Upper lobe of left lung (tissue), 6 donors: ENCODE data around the gene RBM34. TPM values are rescaled to one million over a fixed set of nuclear protein-coding genes. Genes with fewer than 3 reads are reported as not detected.

Experiments used
- ATAC-seq, 2 donors: fragments of 200-7000 bp; cut with Tn5 transposase; one replicate each; pipeline ENCODE4 v1.9.1; 2022; ENCODE audit warnings: mild to moderate bottlenecking in 2 of 2, moderate library complexity in 2 of 2; ENCODE audit not compliant: low FRiP score in 2 of 2
- DNase-seq, 2 donors: peaks; one replicate each; pipeline ENCODE4 v3.0.0-alpha.2; 2019 to 2020
- H3K27ac ChIP-seq, 4 donors: fragments of 200-600 bp; sonication (generic); one replicate each; pipeline ENCODE4 v1.5.1; 2016 to 2019
- H3K27me3 ChIP-seq, 4 donors: fragments of 200-600 bp; sonication (generic); one replicate each; pipeline ENCODE4 v1.5.1; 2017 to 2019
- H3K36me3 ChIP-seq, 4 donors: fragments of 200-600 bp; sonication (generic); one replicate each; pipeline ENCODE4 v1.5.1; 2016 to 2019
- H3K4me1 ChIP-seq, 4 donors: fragments of 200-600 bp; sonication (generic); one replicate each; pipeline ENCODE4 v1.5.1; 2018 to 2019
- H3K4me3 ChIP-seq, 4 donors: fragments of 200-600 bp; sonication (generic); one replicate each; pipeline ENCODE4 v1.5.1; 2017 to 2019; ENCODE audit warnings: mild to moderate bottlenecking in 2 of 4, moderate library complexity in 1 of 4
- H3K9me3 ChIP-seq, 4 donors: fragments of 200-600 bp; sonication (generic); one replicate each; pipeline ENCODE4 v1.5.1; 2018 to 2019
- EP300 ChIP-seq, 4 donors: sonication (generic); formaldehyde crosslinking; IDR thresholded peaks; one replicate each; pipeline ENCODE4 v1.5.1; 2017; ENCODE audit warnings: antibody characterized with exemption in 4 of 4, control low read depth in 2 of 4
- POLR2A ChIP-seq, 4 donors: fragments of 450-650 bp; IDR thresholded peaks; one replicate each; pipeline ENCODE4 v1.5.1; 2016 to 2017; ENCODE audit warnings: antibody characterized with exemption in 4 of 4, mild to moderate bottlenecking in 2 of 4
- POLR2AphosphoS5 ChIP-seq, 2 donors: sonication (generic); formaldehyde crosslinking; IDR thresholded peaks; one replicate each; pipeline ENCODE4 v1.5.1; 2017; ENCODE audit warnings: antibody characterized with exemption in 2 of 2
- WGBS, 2 donors: methylation state at CpG; one replicate each; pipeline ENCODE4 v1.1.5; 2017 to 2018; 5-methylcytosine and 5-hydroxymethylcytosine counted together
- total RNA-seq, 6 donors: library from RNA; depleted of rRNA in 4 of 6; stranded (reverse); fragments of >200 nt in 4 of 6; gene quantifications; one replicate each; pipeline versions ENCODE4 v1.1.0 to v1.2.1, GENCODE V29; 2016 to 2021
- TF ChIP-seq, protein P1 (sequence below), 6 experiments: fragments of 450-650 bp in 4 of 6; fragments of 200-600 bp in 2 of 6; sonication (generic) in 2 of 6; IDR thresholded peaks; one replicate each; pipeline ENCODE4 v1.5.1; 2016 to 2019; ENCODE audit warnings: antibody characterized with exemption in 6 of 6
- donor health status: DM: no; HTN: no; CAD: no; lungs with moderate emphysema.
- donor health status: DM: no; HTN: yes; CAD: no; lungs with severe emphysema.

RBM34 gene
- total RNA-seq, 6 donors from 2014 or later = 17.3 to 61.0 (median 35.0) TPM

DNA sequence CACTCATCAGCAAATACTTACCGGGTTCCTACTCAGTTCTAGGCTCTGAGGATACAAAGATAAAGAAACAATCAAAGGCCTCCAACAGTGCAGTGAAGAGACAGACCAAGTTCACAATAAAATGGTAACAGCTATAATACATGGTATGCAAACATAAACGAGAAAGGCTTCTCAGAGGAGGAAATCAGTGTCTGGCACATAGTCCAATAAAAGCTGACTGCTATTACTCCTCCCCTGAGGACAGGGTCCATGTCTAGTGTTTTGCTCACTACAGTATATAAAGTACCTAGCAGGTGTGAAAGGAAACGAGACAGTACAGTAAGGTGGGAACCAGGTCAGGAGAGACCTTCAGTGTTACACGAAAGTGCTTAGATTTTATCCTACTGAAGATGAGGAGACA lies 4.3 kb downstream of the RBM34 start:
- Histone ChIP-seq H3K4me1 (peaks cover 11 to 28% (median 11%) of the 10 kb centered on the region in 4 donors), H3K4me3 (no peak overlapping the region), H3K36me3 (peaks cover 0 to 56% (median 29%) of the 10 kb centered on the region in 4 donors), H3K27ac (no peak overlapping the region), H3K27me3 (no peaks in the 10 kb centered on the region), H3K9me3 (no peaks in the 10 kb centered on the region)
- DNase-seq = no peak
- no peak for ATAC-seq
- 84 to 91% methylated on average over 4 of the region's 4 CpGs for WGBS, 2 donors
- no peak for TF ChIP-seq POLR2AphosphoS5 (IDR thresholded peaks at IDR 0.05)
- no peak for TF ChIP-seq EP300 (IDR thresholded peaks at IDR 0.05)
- TF ChIP-seq, protein P1, sequence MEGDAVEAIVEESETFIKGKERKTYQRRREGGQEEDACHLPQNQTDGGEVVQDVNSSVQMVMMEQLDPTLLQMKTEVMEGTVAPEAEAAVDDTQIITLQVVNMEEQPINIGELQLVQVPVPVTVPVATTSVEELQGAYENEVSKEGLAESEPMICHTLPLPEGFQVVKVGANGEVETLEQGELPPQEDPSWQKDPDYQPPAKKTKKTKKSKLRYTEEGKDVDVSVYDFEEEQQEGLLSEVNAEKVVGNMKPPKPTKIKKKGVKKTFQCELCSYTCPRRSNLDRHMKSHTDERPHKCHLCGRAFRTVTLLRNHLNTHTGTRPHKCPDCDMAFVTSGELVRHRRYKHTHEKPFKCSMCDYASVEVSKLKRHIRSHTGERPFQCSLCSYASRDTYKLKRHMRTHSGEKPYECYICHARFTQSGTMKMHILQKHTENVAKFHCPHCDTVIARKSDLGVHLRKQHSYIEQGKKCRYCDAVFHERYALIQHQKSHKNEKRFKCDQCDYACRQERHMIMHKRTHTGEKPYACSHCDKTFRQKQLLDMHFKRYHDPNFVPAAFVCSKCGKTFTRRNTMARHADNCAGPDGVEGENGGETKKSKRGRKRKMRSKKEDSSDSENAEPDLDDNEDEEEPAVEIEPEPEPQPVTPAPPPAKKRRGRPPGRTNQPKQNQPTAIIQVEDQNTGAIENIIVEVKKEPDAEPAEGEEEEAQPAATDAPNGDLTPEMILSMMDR (IDR thresholded peaks at IDR 0.05) = no peak
- no peak for TF ChIP-seq POLR2A (IDR thresholded peaks at IDR 0.05)

GRCh38 chr1:235156265-235156664 lies 4.8 kb downstream of the RBM34 start:
- Histone ChIP-seq H3K27ac (no peak overlapping the region), H3K4me3 (no peak overlapping the region), H3K9me3 (no peaks in the 10 kb centered on the region), H3K27me3 (no peaks in the 10 kb centered on the region), H3K4me1 (peaks cover 9 to 25% (median 10%) of the 10 kb centered on the region in 4 donors), H3K36me3 (peaks cover 0 to 60% (median 31%) of the 10 kb centered on the region in 4 donors)
- TF ChIP-seq EP300 (IDR thresholded peaks at IDR 0.05) = no peak
- TF ChIP-seq, protein P1 (IDR thresholded peaks at IDR 0.05) = no peak
- TF ChIP-seq POLR2A (IDR thresholded peaks at IDR 0.05) = no peak
- no peak for TF ChIP-seq POLR2AphosphoS5 (IDR thresholded peaks at IDR 0.05)
- 88 to 94% methylated on average over 3 of the region's 3 CpGs for WGBS, 2 donors
- DNase-seq (no peak), ATAC-seq (no peak)

DNA sequence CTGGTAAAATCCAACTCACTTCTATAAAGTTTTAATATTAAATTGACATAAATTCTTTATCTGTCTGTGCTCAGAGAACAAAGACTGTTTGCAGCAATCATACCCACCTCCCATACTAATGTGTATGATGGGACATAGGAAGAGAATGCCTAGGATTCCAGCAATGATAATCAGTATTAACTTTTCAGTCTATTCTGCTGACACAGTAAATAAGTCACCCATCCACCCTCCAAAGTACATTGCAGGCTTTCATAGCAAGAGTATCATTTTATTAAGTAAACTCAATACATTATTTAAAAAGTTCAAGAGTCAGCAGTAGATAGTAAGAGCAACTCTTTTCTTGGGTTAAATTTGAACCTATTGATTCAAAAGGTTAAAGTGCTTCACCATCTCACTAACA lies 8.8 kb downstream of the RBM34 start:
- no peak for ATAC-seq
- Histone ChIP-seq H3K27ac (no peak overlapping the region), H3K36me3 (peaks cover 13 to 87% (median 41%) of the 10 kb centered on the region in 4 donors), H3K4me1 (no peaks in the 10 kb centered on the region), H3K9me3 (no peaks in the 10 kb centered on the region), H3K4me3 (no peak overlapping the region), H3K27me3 (no peaks in the 10 kb centered on the region)
- no peak for TF ChIP-seq POLR2AphosphoS5 (IDR thresholded peaks at IDR 0.05)
- TF ChIP-seq, protein P1 (IDR thresholded peaks at IDR 0.05) = no peak
- no peak for TF ChIP-seq EP300 (IDR thresholded peaks at IDR 0.05)
- no peak for TF ChIP-seq POLR2A (IDR thresholded peaks at IDR 0.05)
- no peak for DNase-seq

DNA sequence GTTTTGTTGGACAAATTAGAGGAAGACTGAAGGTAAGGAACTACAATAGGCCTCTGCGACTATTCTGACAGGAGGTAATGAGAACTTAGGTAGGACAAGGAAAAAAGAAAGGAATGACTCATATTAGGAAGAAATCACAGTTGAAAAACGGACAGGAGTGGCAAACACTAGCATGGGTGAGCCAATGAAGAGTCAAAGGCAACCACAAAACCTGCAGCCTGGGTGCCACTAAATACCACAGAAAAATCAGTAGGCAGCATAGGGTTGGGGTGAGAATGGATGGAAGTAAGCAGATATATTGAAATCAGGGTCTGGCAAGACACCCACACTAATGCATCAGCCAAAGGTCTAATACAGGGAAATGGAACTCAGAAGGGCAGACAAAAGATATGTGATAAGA lies 10.0 kb downstream of the RBM34 start:
- H3K4me3 ChIP-seq = no peak overlapping the region
- DNase-seq (no peak), ATAC-seq (no peak)
- no peaks in the 10 kb centered on the region for H3K4me1 ChIP-seq
- peaks cover 15 to 87% (median 48%) of the 10 kb centered on the region in 4 donors for H3K36me3 ChIP-seq
- TF ChIP-seq EP300 (IDR thresholded peaks at IDR 0.05) = no peak
- TF ChIP-seq, protein P1 (IDR thresholded peaks at IDR 0.05) = no peak
- TF ChIP-seq POLR2A (IDR thresholded peaks at IDR 0.05) = no peak
- no peak for TF ChIP-seq POLR2AphosphoS5 (IDR thresholded peaks at IDR 0.05)
- H3K27ac ChIP-seq = no peak overlapping the region
- H3K27me3 ChIP-seq = no peaks in the 10 kb centered on the region
- WGBS, 2 donors = 86 to 91% methylated on average over 2 of the region's 2 CpGs
- H3K9me3 ChIP-seq = no peaks in the 10 kb centered on the region

DNA sequence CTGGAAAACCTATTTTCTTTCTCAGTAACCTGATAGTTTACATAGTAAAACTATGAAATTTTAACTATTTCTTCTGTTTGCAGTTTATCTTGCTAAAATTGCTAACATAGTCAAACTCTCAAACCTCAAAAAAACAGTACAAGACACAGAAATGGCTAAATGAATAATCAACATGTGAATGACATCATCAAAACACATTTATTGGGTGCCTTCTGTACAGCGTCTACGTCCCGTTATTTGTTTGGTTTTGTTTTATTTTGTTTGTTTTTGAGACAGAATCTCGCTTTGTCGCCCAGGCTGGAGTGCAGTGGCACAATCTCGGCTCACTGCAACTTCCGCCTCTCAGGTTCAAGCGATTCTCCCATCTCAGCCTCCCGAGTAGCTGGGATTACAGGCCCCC lies 11.2 kb downstream of the RBM34 start:
- H3K27me3 ChIP-seq = no peaks in the 10 kb centered on the region
- H3K27ac ChIP-seq = no peak overlapping the region
- WGBS, 2 donors = 96% methylated on average over 9 of the region's 9 CpGs
- H3K4me3 ChIP-seq = no peak overlapping the region
- ATAC-seq = no peak
- no peaks in the 10 kb centered on the region for H3K9me3 ChIP-seq
- H3K4me1 ChIP-seq = no peaks in the 10 kb centered on the region
- peaks cover 15 to 97% (median 52%) of the 10 kb centered on the region in 4 donors for H3K36me3 ChIP-seq
- DNase-seq = no peak
- TF ChIP-seq POLR2AphosphoS5 (IDR thresholded peaks at IDR 0.05) (no peak), POLR2A (IDR thresholded peaks at IDR 0.05) (no peak), EP300 (IDR thresholded peaks at IDR 0.05) (no peak)
- TF ChIP-seq, protein P1 (IDR thresholded peaks at IDR 0.05) = no peak
